ENCODE results near the gene RB1.

DNA sequence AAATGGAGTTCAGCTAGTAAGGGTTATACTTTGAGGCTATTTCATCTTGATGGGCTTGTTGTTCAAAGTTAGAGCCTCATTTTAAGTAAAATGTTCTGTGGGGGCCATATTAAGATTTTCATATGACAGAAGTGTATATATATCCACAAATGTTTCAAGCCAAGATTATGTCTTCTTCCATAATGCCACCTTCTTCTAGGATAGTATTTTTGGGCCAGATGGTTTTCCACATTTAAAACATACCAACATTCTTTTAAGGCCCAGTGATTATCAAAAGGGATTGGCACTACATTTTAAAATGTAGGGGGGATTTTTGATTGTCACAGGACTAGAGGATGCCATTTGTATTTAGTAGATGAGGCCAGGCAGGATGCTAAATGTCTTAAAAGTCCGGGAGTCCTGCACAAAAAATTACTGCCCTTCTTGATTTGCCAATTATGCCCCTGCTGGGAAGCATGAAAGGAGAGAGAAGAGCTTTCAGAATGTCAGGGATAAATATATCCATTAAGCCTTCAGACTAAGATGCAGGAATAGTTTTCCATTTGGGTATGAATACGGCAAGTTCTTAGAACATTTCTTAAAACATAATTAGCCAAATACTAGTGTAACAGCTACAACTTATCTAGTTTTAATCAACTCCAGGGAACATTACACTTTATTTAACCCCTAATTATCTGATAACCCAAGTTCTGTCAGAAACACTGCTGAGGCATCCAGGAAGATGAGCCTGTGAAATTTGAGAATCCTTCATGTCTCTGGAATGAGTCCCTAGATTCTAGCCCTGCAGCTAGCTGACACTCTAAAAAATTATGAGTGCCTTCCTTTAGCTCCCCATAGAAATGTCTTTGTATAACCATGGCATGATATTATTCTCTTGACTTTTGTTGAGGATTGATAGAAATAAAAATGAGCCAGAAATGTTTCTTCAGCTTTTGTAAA lies 36.6 kb upstream of the RB1 start:
- TF ChIP-seq CTCF (IDR thresholded peaks at IDR 0.05) = no peak
- TF ChIP-seq POLR2A (IDR thresholded peaks at IDR 0.05) = no peak
